Spinal cord (tissue), 10 donors: ENCODE results near the gene TPX2. TPM values are rescaled to one million over a fixed set of nuclear protein-coding genes. Genes with fewer than 3 reads are reported as not detected.
"Not testable (repeated sequence)": the region's sequence is repeated elsewhere in the genome, so short reads cannot be mapped to it uniquely, and the experiment has no call there.

Source experiments
- DNase-seq, 6 donors: peaks; one replicate each; pipeline versions ENCODE4 v3.0.0 to v3.0.0-alpha.2; 2013 to 2015; ENCODE audit warnings: low spot score in 6 of 6, low read depth in 4 of 6
- H3K27ac ChIP-seq: one replicate; pipeline ENCODE4 v1.5.1; 2013; ENCODE audit warnings: low read depth, low read length, control low read depth
- H3K27me3 ChIP-seq: one replicate; pipeline ENCODE4 v1.6.1; 2013; ENCODE audit warnings: low read length; ENCODE audit not compliant: control insufficient read depth, insufficient read depth
- H3K36me3 ChIP-seq: one replicate; pipeline ENCODE4 v1.6.1; 2013; ENCODE audit warnings: low read length; ENCODE audit not compliant: control insufficient read depth, insufficient read depth
- H3K4me1 ChIP-seq: one replicate; pipeline ENCODE4 v1.6.1; 2013; ENCODE audit warnings: low read length; ENCODE audit not compliant: control insufficient read depth, insufficient read depth
- H3K4me3 ChIP-seq: one replicate; pipeline ENCODE4 v1.5.1; 2013; ENCODE audit warnings: low read depth, low read length, control low read depth
- H3K9me3 ChIP-seq: one replicate; pipeline ENCODE4 v1.6.1; 2013; ENCODE audit warnings: low read length; ENCODE audit not compliant: control insufficient read depth, insufficient read depth
- WGBS: methylation state at CpG from one replicate; pipeline ENCODE4 v1.1.5; 2013; ENCODE audit warnings: missing lambda C conversion rate; ENCODE audit not compliant: insufficient coverage; 5-methylcytosine and 5-hydroxymethylcytosine counted together
- polyA plus RNA-seq, 2 donors: library from polyadenylated mRNA; unstranded; fragments of 120-200 nt; gene quantifications; one replicate each; pipeline ENCODE4 v1.2.1, GENCODE V29; 2013; ENCODE audit not compliant: insufficient read length in 2 of 2
- total RNA-seq, 2 donors: library from RNA; depleted of rRNA in 1 of 2; stranded (reverse); fragments of 120-200 nt in 1 of 2; fragments of >200 nt in 1 of 2; gene quantifications; one replicate each; pipeline versions ENCODE4 v1.2.3 to v1.2.4, GENCODE V29; 2013 to 2014
- donor health status: healthy.

The TPX2 gene
- total and polyA plus RNA-seq, 4 donors: 14.4 to 31.8 (median 27.5) TPM

DNA sequence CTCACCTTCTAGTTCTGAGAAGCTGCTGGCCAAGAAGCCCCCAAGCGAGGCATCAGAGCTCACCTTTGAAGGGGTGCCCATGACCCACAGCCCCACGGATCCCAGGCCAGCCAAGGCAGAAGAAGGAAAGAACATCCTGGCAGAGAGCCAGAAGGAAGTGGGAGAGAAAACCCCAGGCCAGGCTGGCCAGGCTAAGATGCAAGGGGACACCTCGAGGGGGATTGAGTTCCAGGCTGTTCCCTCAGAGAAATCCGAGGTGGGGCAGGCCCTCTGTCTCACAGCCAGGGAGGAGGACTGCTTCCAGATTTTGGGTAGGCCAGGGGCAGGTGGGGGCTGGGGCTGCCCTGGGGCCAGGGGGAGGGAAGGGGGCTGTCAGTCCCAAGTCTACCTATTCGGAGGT is 82.3 kb downstream of the TPX2 start:
- no peak for DNase-seq
- no peaks in the 10 kb centered on the region for H3K9me3 ChIP-seq
- 61% methylated on average over 4 of the region's 5 CpGs for WGBS
- no peaks in the 10 kb centered on the region for H3K36me3 ChIP-seq
- peaks cover 22% of the 10 kb centered on the region for H3K4me1 ChIP-seq
- H3K27me3 ChIP-seq: no peaks in the 10 kb centered on the region
- H3K4me3 ChIP-seq: no peak overlapping the region
- no peak overlapping the region for H3K27ac ChIP-seq

DNA sequence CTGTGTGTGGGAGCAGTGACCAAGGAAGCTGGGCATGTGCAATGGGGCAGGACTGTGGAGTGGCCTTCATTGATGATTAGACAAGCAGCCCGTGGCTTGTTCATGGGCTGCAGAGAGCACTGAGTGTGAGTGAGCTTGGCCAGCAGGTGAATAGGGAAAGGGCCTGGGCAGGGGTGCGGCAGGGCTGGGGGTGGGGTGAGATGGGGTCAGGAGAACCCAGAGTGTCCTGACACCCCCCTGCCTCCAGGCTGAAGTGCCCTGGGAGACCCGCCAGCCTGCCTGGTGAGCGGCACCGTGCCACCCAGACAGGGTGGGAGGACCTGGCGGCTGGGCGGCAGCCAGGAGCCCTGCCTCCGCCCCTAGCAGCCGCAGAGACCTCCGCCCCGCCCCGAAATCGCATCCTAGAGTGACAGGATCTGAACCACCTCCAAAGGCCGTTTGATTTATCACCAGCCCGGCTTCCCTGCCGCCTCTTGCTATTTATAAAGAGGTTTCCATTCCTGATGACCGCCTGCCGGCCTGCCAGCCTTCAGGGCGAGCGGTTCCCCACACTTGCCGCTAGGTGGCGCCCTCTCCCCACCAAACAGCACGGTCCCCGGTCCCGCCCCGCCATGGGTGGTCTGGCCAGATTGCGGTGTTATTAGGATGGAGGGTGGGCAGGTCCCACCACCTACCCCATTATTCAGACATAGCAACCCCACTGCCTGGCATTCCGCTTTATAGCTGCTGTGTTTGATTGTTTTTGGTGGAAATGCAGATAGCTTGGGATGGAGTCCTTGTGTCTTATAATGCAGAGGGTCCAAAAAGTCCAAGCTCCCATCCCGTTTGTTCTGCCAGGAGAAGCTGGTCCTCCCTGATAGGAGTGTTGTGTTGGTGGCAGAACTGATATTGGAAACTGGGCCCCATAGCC is 83.6 kb downstream of the TPX2 start:
- Histone ChIP-seq H3K36me3 (no peaks in the 10 kb centered on the region), H3K27me3 (no peaks in the 10 kb centered on the region), H3K27ac (peak overlapping the region; percentile 48), H3K4me1 (peaks cover 22% of the 10 kb centered on the region), H3K9me3 (no peaks in the 10 kb centered on the region), H3K4me3 (peak overlapping the region; percentile 27)
- 6% methylated on average over 19 of the region's 29 CpGs for WGBS
- DNase-seq: peak; percentile 47 to 92 (median 71)

DNA sequence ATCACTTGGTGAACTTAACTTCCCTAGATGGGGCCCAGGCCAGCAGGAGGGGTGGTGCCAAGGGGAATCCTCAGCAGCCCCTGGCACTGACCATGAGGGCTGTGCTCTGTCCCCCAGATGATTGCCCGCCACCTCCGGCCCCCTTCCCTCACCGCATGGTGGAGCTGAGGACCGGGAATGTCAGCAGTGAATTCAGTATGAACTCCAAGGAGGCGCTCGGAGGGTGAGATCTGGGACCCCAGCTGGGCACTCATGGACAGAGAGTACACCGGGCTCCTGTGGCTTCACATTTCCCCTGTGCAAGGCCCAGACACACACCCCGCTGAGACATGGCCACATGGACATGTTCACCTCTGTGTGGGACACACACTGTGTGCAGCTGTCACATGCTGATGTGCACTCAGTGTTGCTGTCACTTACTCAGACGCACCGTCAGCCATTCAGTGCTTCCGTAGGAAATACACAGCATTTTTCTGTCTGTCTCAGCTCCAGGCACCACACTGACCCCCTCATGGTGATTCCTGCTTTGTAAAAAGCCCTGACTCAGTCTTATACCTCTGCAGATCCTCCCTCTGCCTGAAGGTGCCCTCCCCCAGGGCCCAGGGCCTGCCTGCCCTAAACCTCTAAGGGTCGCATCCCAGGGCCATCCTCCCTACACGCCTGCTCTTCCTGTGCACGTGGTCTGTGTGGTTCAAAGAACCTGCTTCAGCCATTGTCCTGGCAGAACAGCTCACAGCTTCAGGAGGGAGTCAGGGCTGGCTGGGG is 84.5 kb downstream of the TPX2 start:
- Histone ChIP-seq H3K27me3 (no peaks in the 10 kb centered on the region), H3K4me3 (no peak overlapping the region), H3K36me3 (no peaks in the 10 kb centered on the region), H3K27ac (peak overlapping the region; percentile 61), H3K9me3 (no peaks in the 10 kb centered on the region), H3K4me1 (peaks cover 22% of the 10 kb centered on the region)
- 63% methylated on average over 14 of the region's 14 CpGs for WGBS
- DNase-seq: no peak

DNA sequence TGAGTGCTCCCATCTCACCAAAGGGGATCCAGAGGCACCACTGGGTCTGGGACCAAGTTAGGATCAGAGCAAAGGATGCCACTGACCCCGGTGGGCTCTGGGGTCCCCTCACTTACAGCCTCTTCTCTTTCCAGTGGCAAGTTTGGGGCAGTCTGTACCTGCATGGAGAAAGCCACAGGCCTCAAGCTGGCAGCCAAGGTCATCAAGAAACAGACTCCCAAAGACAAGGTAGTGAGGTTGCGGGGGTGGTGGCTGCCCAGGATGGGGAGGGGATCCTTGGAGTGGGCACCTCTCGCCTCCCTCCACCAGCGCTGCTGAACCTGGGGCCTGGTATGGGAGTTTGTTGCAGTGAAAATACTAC is 85.0 kb downstream of the TPX2 start:
- DNase-seq: no peak
- peak overlapping the region; percentile 61 for H3K27ac ChIP-seq
- H3K36me3 ChIP-seq: no peaks in the 10 kb centered on the region
- 100% methylated on average over 1 of the region's 4 CpGs for WGBS
- no peaks in the 10 kb centered on the region for H3K27me3 ChIP-seq
- no peak overlapping the region for H3K4me3 ChIP-seq
- H3K9me3 ChIP-seq: no peaks in the 10 kb centered on the region
- peaks cover 18% of the 10 kb centered on the region for H3K4me1 ChIP-seq

DNA sequence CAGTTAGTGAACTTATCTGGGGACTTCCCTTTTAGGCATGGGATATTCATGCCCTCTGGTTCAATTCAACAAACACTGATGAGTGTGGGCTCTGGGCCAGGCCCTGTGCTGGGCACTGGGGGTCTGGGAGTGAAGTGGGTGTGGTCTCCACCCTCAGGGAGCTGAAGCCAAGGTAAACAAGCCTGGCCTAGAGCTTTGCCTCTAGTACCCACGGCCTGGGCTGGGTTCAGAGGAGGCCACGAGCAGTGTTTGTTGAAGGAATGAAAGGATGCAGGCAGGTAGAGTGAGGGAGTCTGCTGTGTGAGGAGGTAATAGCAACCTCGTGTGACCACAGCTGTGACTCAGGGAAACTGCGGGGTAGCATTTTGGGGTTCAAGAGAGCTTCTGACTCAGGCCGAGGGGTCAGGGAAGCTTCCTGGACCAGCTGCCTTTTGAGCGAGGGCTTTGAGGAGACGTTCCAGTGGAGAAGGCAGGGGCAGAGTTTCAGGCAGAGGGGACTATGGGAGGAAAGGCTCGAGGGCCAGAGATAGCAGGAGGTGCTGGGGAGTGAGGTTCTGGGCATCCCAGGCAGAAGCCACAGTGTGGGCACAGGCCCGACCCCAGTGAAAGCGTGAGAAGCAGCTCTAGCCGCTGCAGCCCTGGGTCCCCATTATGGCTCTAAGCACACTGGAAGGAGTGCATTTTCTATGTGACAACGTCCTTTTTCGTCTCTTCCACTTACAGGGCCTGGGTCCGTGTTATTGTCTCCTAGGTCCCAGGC is 85.6 kb downstream of the TPX2 start:
- H3K27ac ChIP-seq: peak overlapping the region; percentile 61
- DNase-seq: no peak
- 85% methylated on average over 13 of the region's 14 CpGs for WGBS
- no peaks in the 10 kb centered on the region for H3K9me3 ChIP-seq
- no peak overlapping the region for H3K4me3 ChIP-seq
- no peaks in the 10 kb centered on the region for H3K36me3 ChIP-seq
- no peaks in the 10 kb centered on the region for H3K27me3 ChIP-seq
- peaks cover 15% of the 10 kb centered on the region for H3K4me1 ChIP-seq

DNA sequence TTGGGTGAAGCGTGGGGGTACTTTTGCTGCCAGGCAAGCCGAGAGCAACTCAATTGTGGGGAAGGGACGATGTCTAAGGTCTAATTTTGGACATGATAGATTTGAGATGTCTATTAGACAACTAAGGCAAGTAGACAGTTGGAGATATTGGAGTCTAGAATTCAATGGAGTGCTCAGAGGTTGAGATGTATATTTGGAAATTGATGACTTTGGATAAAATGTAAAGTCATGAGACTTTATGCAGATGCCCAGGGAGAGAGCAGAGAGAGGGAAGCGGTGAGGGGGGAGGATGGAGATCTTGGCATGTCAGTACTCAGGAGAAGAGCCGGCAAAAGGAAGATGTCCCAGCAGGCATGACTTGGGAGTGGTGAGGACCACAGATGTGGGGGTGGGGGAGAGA is 87.0 kb downstream of the TPX2 start:
- H3K4me3 ChIP-seq: no peak overlapping the region
- no peaks in the 10 kb centered on the region for H3K27me3 ChIP-seq
- H3K27ac ChIP-seq: no peak overlapping the region
- peaks cover 15% of the 10 kb centered on the region for H3K4me1 ChIP-seq
- WGBS: 88% methylated on average over 5 of the region's 5 CpGs
- no peaks in the 10 kb centered on the region for H3K9me3 ChIP-seq
- no peak for DNase-seq
- H3K36me3 ChIP-seq: no peaks in the 10 kb centered on the region

DNA sequence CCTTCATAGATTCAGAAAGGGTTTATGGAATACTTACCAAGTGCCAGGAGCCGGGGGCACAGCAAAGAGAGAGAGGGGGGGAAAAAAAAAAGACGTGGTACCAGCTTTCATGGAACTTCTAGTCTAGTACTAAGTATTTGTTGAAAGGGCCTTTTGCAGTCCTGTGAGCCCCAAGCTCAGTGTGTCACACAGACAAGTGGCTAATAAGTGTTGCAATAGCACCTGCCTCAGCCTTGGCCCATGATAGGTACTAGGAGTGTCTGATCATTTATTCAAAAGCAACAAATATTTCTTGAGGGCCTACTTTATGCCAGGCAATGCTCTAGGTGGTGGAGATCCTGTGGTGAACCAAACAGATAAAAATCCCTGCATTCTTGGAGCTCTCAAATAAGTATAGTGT is 88.0 kb downstream of the TPX2 start:
- Histone ChIP-seq H3K4me1 (peaks cover 15% of the 10 kb centered on the region), H3K36me3 (no peaks in the 10 kb centered on the region), H3K27me3 (no peaks in the 10 kb centered on the region), H3K9me3 (no peaks in the 10 kb centered on the region), H3K4me3 (no peak overlapping the region), H3K27ac (no peak overlapping the region)
- DNase-seq: no peak
- WGBS: 75% methylated on average over 2 of the region's 2 CpGs

DNA sequence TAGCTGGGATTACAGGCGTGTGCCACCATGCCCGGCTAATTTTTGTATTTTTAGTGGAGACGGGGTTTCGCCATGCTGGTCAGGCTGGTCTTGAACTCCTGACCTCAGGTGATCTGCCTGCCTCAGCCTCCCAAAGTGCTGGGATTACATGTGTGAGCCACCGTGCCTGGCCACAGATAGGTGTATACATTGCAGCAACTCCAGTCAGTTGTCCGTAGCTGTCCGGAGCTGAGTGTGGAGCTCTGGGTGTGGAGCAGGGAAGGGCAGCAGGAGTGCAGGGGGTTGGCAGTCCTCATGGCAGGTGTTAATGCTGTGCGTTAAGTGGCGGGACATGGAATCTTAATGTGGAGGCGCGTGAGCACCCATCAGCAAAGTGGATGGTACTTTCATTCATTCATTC is 88.9 kb downstream of the TPX2 start:
- H3K9me3 ChIP-seq, H3K36me3 ChIP-seq, H3K27ac ChIP-seq, H3K4me1 ChIP-seq, DNase-seq, H3K27me3 ChIP-seq, H3K4me3 ChIP-seq: not testable (repeated sequence)
- WGBS: 96% methylated on average over 8 of the region's 11 CpGs

DNA sequence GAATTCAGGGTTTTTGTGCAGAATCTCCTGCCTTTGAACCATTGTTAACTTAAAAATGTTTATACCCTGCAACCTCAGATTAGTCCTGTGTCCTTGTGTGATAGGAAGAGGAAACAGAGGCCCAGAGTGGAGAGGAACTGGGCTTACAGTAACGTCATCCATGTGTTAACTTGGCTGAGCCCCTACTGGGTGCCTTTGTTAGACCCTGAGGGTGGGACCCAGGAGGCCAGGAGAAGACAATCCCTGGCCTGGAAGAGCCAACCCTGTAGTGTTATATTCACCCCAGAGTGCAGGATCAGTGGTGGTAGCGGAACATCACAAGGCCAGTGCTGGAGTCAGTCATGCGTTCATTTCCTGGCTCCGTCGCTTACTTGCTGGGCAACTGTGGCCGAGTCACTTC is 90.6 kb downstream of the TPX2 start:
- Histone ChIP-seq H3K4me1 (peaks cover 20% of the 10 kb centered on the region), H3K9me3 (no peaks in the 10 kb centered on the region), H3K27me3 (no peaks in the 10 kb centered on the region), H3K4me3 (no peak overlapping the region), H3K27ac (peak overlapping the region; percentile 64), H3K36me3 (no peaks in the 10 kb centered on the region)
- DNase-seq: no peak
- WGBS: 78% methylated on average over 6 of the region's 6 CpGs
